K562 (cell line): ENCODE data around the gene TDRD5. TPM values are rescaled to one million over a fixed set of nuclear protein-coding genes. Genes with fewer than 3 reads are reported as not detected.
A peak's percentile ranks its signal among the peaks of the same experiment; 100 is the strongest.

ENCODE experiments used
- E2F1 ChIP-seq: sonication (generic); formaldehyde crosslinking; IDR thresholded peaks from 2 replicates; pipeline ENCODE4 v1.8.1; 2023; ENCODE audit warnings: mild to moderate bottlenecking, missing genetic modification reagents, moderate library complexity
- MAFF ChIP-seq: IDR thresholded peaks from 2 replicates; pipeline ENCODE4 v1.6.1; 2012; ENCODE audit warnings: low read length, improper control_type of control experiment
- NFIC ChIP-seq: fragments of 450-650 bp; IDR thresholded peaks from 2 replicates; pipeline ENCODE4 v1.6.1; 2017; ENCODE audit warnings: mild to moderate bottlenecking, inconsistent platforms
- RBM14 ChIP-seq: fragments of 200-400 bp; formaldehyde crosslinking; IDR thresholded peaks from 2 replicates; pipeline ENCODE4 v1.6.1; 2018; ENCODE audit warnings: low read depth, mild to moderate bottlenecking, low read length, moderate library complexity, borderline replicate concordance; ENCODE audit not compliant: insufficient read depth
- ZNF780A ChIP-seq: fragments of 250-450 bp; sonication (Bioruptor Pico); IDR thresholded peaks from 2 replicates; pipeline ENCODE4 v1.5.0; 2021; ENCODE audit warnings: mild to moderate bottlenecking
- polyA plus RNA-seq, 8 experiments: library from polyadenylated mRNA; depleted of rRNA in 4 of 8; stranded (reverse) in 5 of 8; unstranded in 3 of 8; fragments of >200 nt; fragmentation: Nextera tagmentation in 2 of 8; fragmentation: Illumina TruSeq in 1 of 8; extraction: Ambion mirVana in 2 of 8; extraction: Trizol in 1 of 8; gene quantifications; 2 replicates each; pipeline versions ENCODE4 v1.2.1 to v1.2.3, GENCODE V29; 2011 to 2014; ENCODE audit warnings: inconsistent platforms in 1 of 8, missing spikeins in 1 of 8
- total RNA-seq, 7 experiments: library from RNA; depleted of rRNA in 6 of 7; stranded (reverse); fragments of >200 nt in 6 of 7; fragmentation: Illumina TruSeq in 2 of 7; extraction: Trizol in 2 of 7; gene quantifications; 2 replicates each; pipeline versions ENCODE4 v1.2.1 to v1.2.3, GENCODE V29; 2011 to 2021; ENCODE audit warnings: low replicate concordance in 1 of 7
- TF ChIP-seq, protein P1 (sequence below): fragments of 150-350 bp; conservative IDR thresholded peaks from 2 replicates; pipeline ENCODE4 v1.6.1; 2014; ENCODE audit warnings: low read length
- TF ChIP-seq, protein P2 (sequence below), 3 experiments: IDR thresholded peaks in 2 of 3; conservative IDR thresholded peaks in 1 of 3; 2 replicates each; pipeline ENCODE4 v1.5.1; 2011 to 2012; ENCODE audit warnings: low read length in 3 of 3, mild to moderate bottlenecking in 3 of 3, control low read depth in 2 of 3, improper control_type of control experiment in 1 of 3, inconsistent platforms in 1 of 3, low read depth in 1 of 3, mixed read lengths in 1 of 3, moderate library complexity in 1 of 3; ENCODE audit not compliant: insufficient read depth in 2 of 3

TDRD5 gene
- total and polyA plus RNA-seq, 9 of the 15 experiments (the other 6 are each of a cell fraction or from before 2014, with no cell fraction given) = 0.04 to 0.57 (median 0.26) TPM; not detected in 1

DNA sequence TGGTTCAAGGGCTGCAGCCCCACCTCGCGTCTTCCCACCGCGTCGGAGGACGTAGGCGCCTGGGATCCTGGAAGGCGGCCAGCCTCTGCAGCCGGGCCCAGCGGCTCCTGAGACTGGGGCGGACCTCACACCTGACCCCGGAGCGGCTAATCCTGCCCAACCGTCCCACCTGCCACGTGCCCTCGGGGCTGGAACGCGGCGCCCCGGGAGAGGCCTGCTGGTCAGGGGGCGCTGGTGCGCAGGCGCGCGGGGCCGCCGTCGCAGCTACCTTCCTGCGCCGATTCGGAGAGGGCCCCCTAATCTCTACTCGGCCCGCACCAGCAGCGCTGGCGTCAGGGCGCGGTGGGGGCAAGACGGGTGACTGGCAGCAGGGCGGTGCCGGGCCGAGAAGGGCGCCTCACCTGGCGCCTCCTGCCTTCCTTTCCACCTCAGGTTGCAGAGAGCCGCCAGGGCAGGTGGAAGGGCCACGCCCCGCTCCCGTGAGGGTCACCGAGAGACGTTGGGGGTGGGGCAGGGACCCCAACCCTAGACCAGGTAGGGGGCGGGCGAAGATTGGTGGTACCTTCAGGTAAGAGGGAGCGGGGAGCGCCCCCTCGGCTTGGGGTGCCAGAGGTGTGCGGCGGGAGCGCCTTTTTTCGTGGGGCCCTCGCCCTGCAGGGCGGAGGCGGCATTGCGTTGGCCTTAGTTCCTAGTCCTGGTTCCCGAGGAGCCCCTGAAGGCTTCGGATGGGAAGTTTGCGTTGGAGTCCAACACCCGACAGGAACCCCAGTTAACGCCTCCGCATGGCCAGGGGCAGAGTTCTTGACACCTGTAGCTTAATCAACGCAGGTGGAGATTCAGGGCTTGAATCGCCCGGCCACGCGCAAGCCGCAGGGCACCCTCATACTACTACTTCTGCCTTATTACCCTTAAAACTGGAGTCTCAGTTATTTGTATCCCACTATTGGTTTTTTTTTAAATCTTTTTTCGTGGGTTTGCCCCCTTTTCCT is at the start of gene TDRD5 (continued):
- TF ChIP-seq, protein P1, sequence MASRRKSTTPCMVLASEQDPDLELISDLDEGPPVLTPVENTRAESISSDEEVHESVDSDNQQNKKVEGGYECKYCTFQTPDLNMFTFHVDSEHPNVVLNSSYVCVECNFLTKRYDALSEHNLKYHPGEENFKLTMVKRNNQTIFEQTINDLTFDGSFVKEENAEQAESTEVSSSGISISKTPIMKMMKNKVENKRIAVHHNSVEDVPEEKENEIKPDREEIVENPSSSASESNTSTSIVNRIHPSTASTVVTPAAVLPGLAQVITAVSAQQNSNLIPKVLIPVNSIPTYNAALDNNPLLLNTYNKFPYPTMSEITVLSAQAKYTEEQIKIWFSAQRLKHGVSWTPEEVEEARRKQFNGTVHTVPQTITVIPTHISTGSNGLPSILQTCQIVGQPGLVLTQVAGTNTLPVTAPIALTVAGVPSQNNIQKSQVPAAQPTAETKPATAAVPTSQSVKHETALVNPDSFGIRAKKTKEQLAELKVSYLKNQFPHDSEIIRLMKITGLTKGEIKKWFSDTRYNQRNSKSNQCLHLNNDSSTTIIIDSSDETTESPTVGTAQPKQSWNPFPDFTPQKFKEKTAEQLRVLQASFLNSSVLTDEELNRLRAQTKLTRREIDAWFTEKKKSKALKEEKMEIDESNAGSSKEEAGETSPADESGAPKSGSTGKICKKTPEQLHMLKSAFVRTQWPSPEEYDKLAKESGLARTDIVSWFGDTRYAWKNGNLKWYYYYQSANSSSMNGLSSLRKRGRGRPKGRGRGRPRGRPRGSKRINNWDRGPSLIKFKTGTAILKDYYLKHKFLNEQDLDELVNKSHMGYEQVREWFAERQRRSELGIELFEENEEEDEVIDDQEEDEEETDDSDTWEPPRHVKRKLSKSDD = no peak
- TF ChIP-seq, protein P2, sequence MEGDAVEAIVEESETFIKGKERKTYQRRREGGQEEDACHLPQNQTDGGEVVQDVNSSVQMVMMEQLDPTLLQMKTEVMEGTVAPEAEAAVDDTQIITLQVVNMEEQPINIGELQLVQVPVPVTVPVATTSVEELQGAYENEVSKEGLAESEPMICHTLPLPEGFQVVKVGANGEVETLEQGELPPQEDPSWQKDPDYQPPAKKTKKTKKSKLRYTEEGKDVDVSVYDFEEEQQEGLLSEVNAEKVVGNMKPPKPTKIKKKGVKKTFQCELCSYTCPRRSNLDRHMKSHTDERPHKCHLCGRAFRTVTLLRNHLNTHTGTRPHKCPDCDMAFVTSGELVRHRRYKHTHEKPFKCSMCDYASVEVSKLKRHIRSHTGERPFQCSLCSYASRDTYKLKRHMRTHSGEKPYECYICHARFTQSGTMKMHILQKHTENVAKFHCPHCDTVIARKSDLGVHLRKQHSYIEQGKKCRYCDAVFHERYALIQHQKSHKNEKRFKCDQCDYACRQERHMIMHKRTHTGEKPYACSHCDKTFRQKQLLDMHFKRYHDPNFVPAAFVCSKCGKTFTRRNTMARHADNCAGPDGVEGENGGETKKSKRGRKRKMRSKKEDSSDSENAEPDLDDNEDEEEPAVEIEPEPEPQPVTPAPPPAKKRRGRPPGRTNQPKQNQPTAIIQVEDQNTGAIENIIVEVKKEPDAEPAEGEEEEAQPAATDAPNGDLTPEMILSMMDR (IDR thresholded peaks at IDR 0.05 in 2 of 3, conservative IDR thresholded peaks at IDR 0.05 in 1 of 3; ENCODE audit: insufficient read depth in 2 of 3, low read depth in 1 of 3, low read length in 3 of 3) = no peak
- TF ChIP-seq NFIC = peak; percentile 26
- no peak for TF ChIP-seq MAFF
- TF ChIP-seq ZNF780A (CRISPR knock-in tag) = no peak
- no peak for TF ChIP-seq E2F1 (CRISPR knock-in tag)
- no peak for TF ChIP-seq RBM14
